Activated CD8-positive, alpha-beta memory T cell treated with anti-CD3 and anti-CD28 coated beads, Interleukin-2, amount 50 U/mL, for 48 hours (primary cell): Measurements from ENCODE around the gene ADORA1.

Experiments
- DNase-seq: peaks from one replicate; pipeline ENCODE4 v3.0.0-alpha.2; 2020

Gene ADORA1

GRCh38 chr1:203143641-203144040 is 16.1 kb downstream of the ADORA1 start:
- no peak for DNase-seq

- DNase-seq: no peak
Measured at GRCh38 chr1:203144661-203145060, 17.1 kb downstream of the ADORA1 start.

GRCh38 chr1:203145321-203146041 is 18.0 kb downstream of the ADORA1 start:
- no peak for DNase-seq

- no peak for DNase-seq
Measured at GRCh38 chr1:203146042-203146369, 18.5 kb downstream of the ADORA1 start.

- DNase-seq: no peak
Measured at GRCh38 chr1:203146537-203146936, 19.0 kb downstream of the ADORA1 start.

- DNase-seq: no peak
Measured at GRCh38 chr1:203147376-203147775, 19.9 kb downstream of the ADORA1 start.

- DNase-seq: no peak
Measured at GRCh38 chr1:203148127-203148526, 20.6 kb downstream of the ADORA1 start.

GRCh38 chr1:203148579-203148978 is 21.1 kb downstream of the ADORA1 start:
- DNase-seq: no peak

- DNase-seq: no peak
Measured at GRCh38 chr1:203149188-203149840, 21.8 kb downstream of the ADORA1 start.

GRCh38 chr1:203150511-203151297 is 23.2 kb downstream of the ADORA1 start:
- DNase-seq: no peak

GRCh38 chr1:203151362-203152157 is 24.0 kb downstream of the ADORA1 start:
- DNase-seq: no peak

GRCh38 chr1:203152158-203153034 is 24.9 kb downstream of the ADORA1 start:
- no peak for DNase-seq

GRCh38 chr1:203153051-203153988 is 25.8 kb downstream of the ADORA1 start:
- DNase-seq: no peak

- no peak for DNase-seq
Measured at GRCh38 chr1:203153989-203154821, 26.7 kb downstream of the ADORA1 start.

- DNase-seq: no peak
Measured at GRCh38 chr1:203156280-203156679, 28.8 kb downstream of the ADORA1 start.

GRCh38 chr1:203158423-203158822 is 30.9 kb downstream of the ADORA1 start:
- no peak for DNase-seq

GRCh38 chr1:203158960-203159665 is 31.6 kb downstream of the ADORA1 start:
- no peak for DNase-seq

GRCh38 chr1:203159844-203160243 is 32.3 kb downstream of the ADORA1 start:
- no peak for DNase-seq

GRCh38 chr1:203161175-203161574 is 33.6 kb downstream of the ADORA1 start:
- no peak for DNase-seq
